GM18909 (cell line): ENCODE results near the gene MYL7.
"Not testable (repeated sequence)": the region's sequence is repeated elsewhere in the genome, so short reads cannot be mapped to it uniquely, and the experiment has no call there.

Experiments used
- ATAC-seq: cut with Tn5 transposase; IDR thresholded peaks from one replicate; pipeline ENCODE4 v1.9.1; 2021; ENCODE audit warnings: mild to moderate bottlenecking; ENCODE audit not compliant: unreplicated experiment, poor library complexity

The MYL7 gene

DNA sequence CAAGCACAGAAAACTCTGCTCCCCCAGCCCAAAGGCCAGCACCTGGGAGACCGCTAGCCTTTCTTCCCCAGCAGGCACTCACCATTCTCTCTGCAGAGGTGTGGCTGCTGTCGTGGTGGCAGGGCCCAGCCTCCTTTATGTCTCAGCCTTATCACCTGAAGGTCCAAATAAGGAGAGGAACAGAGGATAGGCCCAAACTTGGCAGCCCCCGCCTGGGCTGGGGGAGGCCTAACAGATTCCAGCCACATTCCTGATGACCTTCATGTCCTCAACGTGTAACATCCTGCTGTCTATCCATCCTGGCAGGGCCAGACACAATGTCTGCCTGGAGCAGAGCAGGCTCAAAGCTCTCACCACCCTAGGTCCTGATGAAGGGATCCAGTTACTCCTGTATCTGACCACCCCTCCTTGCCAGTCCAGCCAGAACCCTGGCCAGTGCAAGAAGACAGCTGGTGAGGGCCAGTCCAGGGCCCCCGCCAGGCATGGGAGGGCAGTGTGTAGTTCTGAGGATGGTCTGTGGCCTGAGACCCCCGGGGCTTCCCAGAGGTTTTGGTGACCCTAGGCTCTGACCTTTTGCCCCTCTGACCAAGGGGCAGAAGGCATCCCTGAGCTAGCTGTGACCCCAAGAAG is at the start of gene MYL7:
Gene MYL7, minus strand, starts transcription at position 112 of the 630 bp plus-strand sequence. Its CDS starts 27 bp downstream, at position 85.
- ATAC-seq: no peak

- ATAC-seq: no peak
Measured at GRCh38 chr7:44189993-44190872, 49.1 kb upstream of the MYL7 start.

DNA sequence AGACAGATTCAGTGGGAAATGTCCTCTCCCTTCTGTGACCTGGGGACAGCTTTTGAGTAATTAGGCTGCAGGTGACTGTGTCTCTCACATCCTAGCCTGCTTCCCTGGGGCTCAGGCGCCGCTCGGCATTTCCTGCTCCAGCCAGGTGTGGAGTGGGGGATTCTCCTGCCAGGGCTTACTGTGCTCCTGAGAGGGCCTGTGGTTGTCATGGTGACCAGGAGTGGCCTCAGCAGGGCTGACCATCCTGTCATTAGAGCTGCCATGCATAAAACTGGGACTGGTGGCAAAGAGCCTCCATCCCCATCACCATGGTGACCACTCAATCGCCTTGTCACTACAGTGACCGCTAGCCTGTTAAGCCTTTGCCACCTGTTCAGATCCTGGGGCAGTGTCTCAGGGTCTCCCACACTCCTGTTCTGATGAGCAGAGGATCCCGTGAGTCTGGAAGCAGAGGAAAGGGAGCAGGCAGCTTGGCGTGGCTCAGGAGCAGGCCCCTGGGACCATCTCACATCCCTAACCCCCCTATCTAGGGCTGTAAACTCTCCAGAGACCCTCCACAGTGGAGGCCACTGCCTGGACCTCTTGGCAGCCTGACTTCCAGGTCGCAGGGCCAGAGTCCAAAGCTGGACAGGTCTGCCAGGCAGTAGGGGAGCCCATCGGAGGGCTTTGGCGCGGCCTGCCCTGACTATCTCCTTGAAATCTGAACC is 48.3 kb upstream of the MYL7 start, which contains the start of gene GCK:
Gene GCK, minus strand, starts transcription at position 154 of the 707 bp plus-strand sequence. CDS start 486 bp downstream, outside the sequence.
- ATAC-seq: no peak

- no peak for ATAC-seq
Measured at GRCh38 chr7:44188480-44189225, 47.5 kb upstream of the MYL7 start.

DNA sequence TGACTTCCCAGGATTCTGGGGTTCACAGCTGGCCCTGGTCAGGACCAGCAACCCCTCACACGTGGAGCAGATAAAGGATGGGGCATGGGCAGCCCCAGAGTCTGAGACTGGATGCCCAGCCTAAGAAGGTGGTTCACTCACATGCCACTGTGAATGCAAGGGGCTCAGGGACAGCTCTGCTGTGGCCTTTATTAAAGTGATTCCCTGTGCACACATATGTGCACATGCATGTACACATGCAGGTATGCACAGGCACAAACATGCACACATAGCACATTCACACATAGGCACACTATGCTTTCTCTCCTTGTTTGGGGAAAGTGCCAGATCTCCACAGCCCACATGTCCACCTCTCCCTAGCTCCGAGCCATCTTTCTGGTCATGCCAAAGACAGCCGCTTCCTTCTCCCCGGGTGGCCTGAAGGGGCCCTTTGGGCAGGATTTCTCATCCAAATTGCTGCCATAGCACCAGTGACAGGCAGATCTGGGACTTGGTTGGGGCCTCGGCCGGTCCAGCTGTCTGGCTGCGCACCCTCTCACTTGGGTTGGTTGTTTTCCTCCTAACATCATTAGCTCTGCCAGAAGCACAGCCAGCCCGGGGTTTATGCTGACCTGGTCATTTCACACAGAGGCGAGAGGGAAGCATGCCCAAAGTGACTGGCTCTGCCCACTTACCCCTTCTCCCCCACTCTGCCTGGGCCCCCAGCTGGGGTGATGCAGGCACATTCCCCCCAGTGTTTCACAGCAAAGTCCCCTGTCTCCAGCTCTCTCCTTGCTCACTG is 46.7 kb upstream of the MYL7 start:
- ATAC-seq: no peak

GRCh38 chr7:44186736-44187135 is 45.6 kb upstream of the MYL7 start:
- no peak for ATAC-seq

GRCh38 chr7:44185729-44186128 is 44.6 kb upstream of the MYL7 start:
- no peak for ATAC-seq

DNA sequence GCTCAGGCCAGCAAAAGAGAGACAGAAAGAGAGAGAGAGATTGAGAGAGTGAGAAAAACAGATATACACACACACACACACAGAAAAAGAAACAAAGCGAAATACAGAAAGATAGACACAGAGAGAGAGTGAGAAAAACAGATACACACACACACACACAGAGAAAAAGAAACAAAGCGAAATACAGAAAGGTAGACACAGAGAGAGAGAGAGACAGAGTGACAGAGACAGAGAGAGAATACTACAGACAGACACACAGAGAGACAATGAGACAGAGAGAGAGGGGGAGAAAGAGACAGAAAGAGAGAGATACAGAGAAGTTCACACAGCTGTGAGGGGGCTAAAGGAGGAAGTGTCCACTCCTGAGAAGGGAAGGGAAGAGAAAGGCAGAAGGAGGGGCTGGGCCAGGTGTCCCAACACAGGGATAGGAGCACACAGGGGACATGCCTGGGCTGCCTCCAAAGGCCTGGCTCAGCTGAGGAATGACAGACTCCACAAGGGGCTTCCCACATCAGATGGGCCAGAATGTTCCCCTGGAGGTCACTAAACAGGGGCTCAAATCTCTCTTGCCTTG is 43.8 kb upstream of the MYL7 start:
- no peak for ATAC-seq

GRCh38 chr7:44184206-44184872 is 43.2 kb upstream of the MYL7 start:
- ATAC-seq: no peak

- no peak for ATAC-seq
Measured at GRCh38 chr7:44183386-44183785, 42.3 kb upstream of the MYL7 start.

- no peak for ATAC-seq
Measured at GRCh38 chr7:44182827-44183226, 41.7 kb upstream of the MYL7 start.

DNA sequence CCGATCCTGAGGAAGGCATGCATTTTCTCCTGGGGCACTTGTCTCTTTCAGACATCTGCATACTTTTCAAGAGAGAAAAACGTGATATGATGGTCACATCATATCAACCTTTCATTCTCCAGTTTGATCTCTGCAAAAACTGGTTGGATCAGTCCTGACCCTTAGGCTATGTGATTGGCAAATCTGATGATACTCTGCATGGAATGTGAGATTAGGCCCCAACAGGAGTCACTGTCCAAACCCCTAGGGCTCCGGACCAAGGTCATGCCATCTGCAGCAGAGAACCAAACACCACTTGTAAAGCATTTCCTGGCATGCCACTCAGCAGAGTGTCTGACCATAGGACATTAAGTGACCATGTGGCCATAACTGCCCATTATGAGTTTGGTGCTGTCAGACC is 39.5 kb upstream of the MYL7 start:
- no peak for ATAC-seq

- ATAC-seq: no peak
Measured at GRCh38 chr7:44177570-44178131, 36.5 kb upstream of the MYL7 start.

GRCh38 chr7:44176486-44176885 is 35.4 kb upstream of the MYL7 start:
- no peak for ATAC-seq

- no peak for ATAC-seq
Measured at GRCh38 chr7:44175730-44176129, 34.6 kb upstream of the MYL7 start.

DNA sequence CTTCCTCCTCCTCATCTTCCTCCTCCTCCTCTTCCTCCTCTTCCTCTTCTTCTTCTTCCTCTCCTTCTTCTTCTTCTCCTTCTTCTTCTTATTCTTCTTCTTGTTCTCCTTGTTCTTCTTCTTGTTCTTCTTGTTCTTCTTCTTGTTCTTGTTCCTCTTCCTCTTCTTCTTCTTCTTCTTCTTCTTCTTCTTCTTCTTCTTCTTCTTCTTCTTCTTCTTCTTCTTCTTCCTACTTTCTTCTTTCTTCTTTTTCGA is 33.5 kb upstream of the MYL7 start:
- not testable (repeated sequence) for ATAC-seq

DNA sequence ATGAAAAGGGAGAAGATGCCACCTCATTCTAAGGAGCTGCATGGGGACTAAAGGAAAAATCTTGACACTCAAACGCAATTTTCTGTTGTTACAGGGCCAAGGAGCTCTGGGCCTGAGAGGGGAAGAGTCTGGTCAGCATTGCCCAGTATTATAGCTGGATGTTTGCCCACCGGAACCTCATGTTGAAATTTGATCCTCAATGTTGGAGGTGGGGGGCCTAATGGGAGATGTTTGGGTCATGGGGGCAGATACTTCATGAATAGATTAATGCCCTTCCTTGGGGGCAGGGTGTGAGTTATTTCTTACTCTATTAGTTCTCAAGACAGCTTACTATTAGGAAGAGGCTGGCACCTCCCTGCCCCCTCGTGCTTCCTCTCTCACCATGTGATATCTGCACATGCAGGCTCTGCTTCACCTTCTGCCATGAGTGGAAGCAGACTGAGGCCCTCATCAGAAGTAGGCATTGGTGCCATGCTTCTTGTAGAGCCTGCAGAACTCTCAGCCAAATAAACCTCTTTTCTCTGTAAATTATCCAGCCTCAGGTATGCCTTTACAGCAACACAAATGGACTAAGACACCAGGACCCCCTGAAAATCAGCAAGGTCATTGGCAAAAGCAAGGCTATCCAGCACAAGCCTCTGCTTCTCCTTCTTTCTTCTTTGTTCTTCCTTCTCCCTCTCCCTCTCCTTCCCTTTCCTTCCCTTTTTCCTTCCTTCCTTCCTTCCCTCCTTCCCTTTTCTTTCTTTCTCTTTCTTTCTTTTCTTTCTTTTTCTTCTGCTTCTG is 33.0 kb upstream of the MYL7 start:
- no peak for ATAC-seq
